Stimulated activated CD4-positive, alpha-beta T cell treated with anti-CD3 and anti-CD28 coated beads, TNF-alpha, amount 100 ng/mL, for 4 hours (primary cell): Measurements from ENCODE around the gene KCNA3.

Source experiments
- DNase-seq, 3 experiments: peaks; one replicate each; pipeline ENCODE4 v3.0.0-alpha.2; 2020; ENCODE audit warnings: low read depth in 3 of 3

KCNA3 gene

GRCh38 chr1:110639724-110640386, 34.9 kb downstream of the KCNA3 start:
- no peak for DNase-seq

GRCh38 chr1:110638556-110638955, 36.2 kb downstream of the KCNA3 start:
- no peak for DNase-seq

DNA sequence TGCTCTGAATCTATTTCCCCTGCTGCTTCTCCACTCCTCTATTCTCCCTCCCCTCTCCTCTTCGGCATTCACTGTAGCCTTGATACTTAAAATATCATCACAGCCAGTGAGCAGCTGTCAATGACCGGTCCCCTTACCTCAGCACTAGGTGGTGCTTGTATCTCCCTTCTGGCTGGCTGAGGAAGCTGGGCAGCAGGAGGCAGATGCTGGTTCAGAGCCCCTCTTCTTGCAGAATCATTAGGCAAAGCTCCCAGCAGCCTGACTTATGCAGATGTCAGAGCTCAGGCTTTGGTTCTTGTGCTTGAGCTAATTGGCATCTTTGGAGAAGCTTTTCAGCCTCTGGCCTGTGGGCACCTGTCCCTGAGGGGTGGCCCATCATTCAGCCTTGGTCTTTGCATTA, 36.7 kb downstream of the KCNA3 start:
- DNase-seq = no peak

DNA sequence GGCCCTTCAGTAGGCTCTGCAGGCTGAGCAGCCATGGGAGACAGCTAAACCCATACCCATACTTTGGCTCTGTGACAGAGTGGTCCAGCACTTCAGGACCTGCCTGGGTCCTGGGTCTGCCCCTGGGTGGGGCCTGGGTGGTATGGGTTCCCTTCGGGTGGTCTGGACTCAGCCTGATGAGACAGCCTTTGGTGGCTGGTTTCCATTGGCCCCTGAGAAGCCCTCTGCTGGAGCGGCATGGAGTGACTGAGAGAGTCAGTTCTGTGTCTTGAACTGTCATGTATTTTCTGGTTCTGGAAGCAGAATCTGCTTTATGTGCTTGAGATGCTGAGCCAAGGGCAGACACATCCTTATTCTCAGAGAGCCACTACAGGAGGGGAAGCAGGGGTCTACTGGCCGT, 37.3 kb downstream of the KCNA3 start:
- no peak for DNase-seq

DNA sequence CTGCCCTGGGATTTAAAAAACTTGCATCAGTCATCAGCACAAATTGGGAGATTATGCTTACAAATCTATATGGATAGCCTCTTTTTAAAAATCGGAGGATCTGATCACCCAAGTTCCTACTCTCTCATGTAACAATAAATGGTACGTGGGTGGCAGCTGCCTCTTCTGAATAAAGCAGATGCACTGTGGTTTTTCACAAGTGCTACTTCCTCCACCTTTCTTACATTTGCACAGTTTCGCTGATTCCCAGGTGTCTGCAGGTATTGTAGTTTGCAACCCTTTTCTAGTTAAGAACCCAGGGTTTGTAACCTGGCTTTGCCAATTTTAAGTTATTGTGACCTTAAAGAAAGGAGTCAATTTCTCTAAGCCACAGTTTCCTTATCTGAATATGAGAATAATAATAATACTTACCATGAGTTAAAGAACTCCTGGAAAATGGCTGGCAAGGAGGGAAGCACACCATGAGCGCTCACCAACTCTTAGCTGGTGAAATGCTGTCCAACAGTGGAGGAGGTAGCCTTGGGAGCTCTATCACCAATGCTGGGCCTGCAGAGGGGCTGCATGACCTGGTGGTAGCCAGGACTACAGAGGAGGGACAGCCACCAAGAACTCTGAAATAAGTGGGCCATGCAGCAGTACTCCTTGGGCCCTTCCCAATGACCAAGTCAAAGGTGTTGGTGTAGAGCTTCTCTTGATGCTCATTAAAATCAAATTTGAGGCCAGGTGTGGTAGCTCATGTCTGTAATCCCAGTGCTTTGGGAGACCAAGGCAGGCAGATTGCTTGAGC, 38.4 kb downstream of the KCNA3 start:
- DNase-seq = no peak

DNA sequence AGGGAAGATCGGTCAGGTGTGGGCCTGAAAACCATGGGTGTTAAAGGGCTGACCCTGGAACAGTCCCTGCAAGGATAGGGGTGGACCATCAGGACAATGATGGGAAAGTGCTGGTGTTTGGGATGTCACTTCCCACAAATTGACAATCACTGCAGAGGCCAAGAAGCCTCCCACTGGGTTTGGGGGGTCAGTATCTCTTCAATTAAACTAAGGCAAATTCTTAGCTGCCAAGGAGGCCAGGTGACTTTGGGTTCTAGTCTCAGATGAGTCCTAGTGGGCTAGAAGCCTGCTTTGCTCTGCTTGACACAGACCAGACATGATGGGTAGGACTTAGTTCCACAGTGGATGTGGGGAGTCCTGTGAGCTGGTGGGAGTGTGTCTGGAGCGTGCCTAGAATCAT, 39.3 kb downstream of the KCNA3 start:
- DNase-seq = no peak

GRCh38 chr1:110634455-110635311, 40.1 kb downstream of the KCNA3 start:
- peak; percentile 36 to 53 (median 45) for DNase-seq

DNA sequence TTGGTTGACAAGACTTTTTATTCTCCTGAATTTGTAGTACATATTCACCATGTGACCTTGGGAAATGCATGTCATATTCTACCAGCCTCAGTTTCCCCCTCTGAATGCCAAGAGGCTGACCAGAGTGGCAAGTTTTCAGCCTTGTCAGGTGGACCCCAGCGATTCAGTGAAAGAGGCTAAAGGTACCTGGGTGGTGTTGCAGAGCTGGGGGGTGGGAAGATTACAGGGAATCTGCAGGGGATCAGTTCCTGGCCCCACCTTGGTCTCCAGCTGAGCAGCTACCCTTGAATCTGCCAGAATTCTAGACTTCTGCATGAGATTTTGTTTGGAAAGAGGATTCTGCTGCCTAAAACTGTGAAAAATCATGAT, 40.7 kb downstream of the KCNA3 start:
- no peak for DNase-seq

DNA sequence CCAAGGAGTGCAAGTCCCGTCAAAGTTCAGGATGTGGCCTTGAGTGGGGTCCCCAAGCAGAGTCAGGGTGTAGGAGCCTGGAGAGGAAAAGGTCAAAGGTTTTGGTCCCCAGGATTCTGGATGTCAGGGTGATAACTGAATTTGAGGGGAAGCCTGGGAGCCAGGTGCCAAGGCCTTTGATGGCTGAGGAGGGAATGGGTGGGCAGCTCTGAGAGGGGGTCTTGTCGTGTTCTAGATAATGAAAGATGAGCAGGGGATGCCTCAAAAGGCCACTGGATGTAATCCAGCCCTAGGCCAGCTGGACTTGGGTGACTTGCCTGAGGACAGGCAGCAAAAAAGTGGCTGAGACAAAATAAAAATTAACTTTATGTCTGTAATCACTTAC, 41.1 kb downstream of the KCNA3 start:
- no peak for DNase-seq

- no peak for DNase-seq
Observed at GRCh38 chr1:110631836-110632620, 42.7 kb downstream of the KCNA3 start.

DNA sequence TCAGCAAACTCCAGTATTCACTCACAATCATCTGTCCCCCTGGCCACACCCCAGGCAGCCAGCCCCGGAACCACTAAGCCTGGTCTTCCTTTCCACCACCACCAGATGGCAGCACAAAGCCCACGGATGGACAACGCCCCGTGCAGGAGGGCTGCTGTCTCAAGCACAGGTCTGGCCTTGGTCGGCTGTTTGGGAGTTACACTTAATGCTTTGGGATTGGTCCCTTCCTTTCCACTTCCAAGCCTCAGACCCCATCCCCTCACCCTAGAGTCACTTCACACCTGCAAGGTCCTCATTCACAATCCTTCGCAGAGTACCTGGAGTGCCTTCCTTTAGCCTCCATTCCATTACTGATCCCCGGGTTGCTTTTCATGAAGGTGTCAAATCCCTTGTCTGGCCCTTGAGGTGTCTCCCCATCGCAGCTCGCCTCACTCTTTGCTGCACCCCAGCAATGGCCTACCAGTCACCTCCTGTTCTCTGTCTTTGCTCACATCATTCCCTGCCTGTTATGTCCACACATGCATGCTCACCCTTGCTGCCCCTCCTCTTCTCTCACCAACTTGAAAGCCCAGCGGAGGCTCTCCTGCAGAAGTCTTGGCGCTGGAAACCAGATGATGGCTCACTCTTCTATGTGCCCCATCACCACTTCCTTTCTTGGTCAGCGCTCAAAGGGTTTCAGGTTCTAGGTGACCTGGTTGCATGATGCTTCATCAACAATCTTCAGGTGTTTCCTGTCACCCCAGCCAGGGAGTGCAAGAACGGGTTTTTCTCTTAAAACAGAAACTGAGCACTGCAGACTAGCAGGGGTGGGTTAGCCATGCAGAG, 43.7 kb downstream of the KCNA3 start:
- peak; percentile 66 to 75 (median 69) for DNase-seq

DNA sequence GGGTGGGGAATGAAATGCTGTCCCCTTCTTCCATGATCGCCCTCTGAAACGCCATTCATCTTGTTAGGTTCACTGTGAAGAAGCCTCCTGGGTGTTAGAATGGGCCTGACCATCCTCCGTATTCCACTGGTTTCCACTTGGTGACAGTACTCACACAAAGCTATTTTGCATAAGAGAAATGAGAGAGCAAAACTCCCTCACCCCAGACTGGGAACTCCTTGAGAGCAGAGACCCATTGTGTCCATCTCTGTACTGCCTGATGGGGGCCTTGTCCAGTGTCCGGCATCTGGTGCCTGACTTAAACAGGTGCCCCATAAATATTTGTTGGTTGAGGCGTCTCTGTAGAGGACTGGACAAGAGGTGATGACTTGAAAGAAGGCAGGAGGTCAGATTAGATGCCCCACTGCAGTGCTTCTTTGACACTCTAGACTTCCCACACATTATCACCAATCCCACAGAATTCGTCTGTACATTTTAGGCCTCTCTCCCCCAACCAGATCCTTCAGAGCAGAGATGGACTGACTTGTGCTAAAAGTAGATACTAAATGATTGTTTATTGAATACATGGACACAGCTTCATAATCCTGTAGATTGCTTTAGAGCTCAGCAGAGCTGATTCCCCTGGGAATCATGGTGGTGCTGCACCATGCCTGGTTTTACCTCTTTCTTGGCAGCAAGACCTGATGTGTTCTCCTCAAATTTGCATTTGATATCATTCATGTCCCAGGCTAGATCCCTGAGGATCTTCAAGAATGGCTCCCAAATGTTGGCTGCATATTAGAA, 46.2 kb downstream of the KCNA3 start:
- no peak for DNase-seq

DNA sequence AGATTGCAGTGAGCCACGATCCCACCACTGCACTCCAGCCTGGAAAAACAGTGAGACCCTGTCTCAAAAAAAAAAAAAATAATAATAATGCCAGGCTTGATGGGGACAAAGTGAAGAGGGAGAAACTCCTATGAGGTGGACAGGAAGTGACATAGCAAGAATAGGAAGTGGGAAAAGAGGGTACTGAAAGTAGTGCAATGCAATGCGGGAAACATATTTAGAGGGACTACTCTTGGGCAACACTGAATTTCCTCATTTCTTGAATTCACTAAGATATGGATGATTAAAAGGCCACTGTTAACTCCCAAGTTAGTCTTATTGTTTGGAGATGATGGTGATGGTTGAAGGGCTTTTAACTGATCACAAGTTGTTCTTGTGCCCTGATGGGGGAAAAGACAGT, 47.0 kb downstream of the KCNA3 start:
- DNase-seq = no peak

GRCh38 chr1:110626889-110627288, 47.9 kb downstream of the KCNA3 start:
- DNase-seq = no peak
